GM23248 (cell line): ENCODE measurements around the gene PPIP5K2.

ENCODE experiments used
- EZH2 ChIP-seq: fragments of 200-600 bp; sonication (generic); IDR thresholded peaks from 2 replicates; pipeline ENCODE4 v1.6.1; 2018; ENCODE audit warnings: antibody characterized with exemption, mild to moderate bottlenecking; ENCODE audit not compliant: insufficient read depth, poor library complexity, severe bottlenecking
- EZH2phosphoT487 ChIP-seq: fragments of 200-600 bp; sonication (generic); IDR thresholded peaks from 2 replicates; pipeline ENCODE4 v1.6.1; 2018; ENCODE audit warnings: antibody characterized with exemption, moderate library complexity, mild to moderate bottlenecking, low read depth; ENCODE audit not compliant: insufficient read depth

DNA sequence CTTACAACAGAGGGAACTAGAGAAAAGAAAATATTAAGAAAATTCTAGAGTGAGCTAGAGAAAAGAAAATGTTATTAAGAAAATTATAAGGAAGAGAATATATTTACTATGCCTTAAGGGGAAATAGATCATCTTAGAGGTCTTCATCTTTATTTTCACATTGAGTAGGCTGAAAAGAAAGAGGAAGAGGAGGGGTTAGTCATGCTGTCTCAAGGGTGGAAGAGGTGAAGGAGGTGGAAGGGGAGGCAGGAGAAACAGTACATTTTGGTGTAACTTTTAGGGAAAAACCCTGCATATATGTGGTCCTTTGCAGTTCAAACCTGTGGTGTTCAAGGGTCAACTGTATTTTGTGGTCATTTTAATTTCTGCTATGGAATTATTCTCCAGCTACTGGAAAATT lies 46.6 kb downstream of the PPIP5K2 start:
- no peak for TF ChIP-seq EZH2
- TF ChIP-seq EZH2phosphoT487: no peak
